ENCODE results near the gene R3HCC1L. TPM values are rescaled to one million over a fixed set of nuclear protein-coding genes. Genes with fewer than 3 reads are reported as not detected.

Gene R3HCC1L
- total and polyA plus RNA-seq, 10 of the 15 experiments (the other 5 are each of a cell fraction or from before 2014, with no cell fraction given) = 11.3 to 20.3 (median 15.3) TPM

- RAD21 ChIA-PET (ENCODE audit: unreplicated experiment) = interaction anchor here (1.0 kb wide), 1 partner anchor 204 kb away, joined by 3 read pairs; no protein-coding TSS in a partner anchor
- Histone ChIP-seq H3K79me2 (ENCODE audit: control insufficient read depth, insufficient read depth, low read length) (no peaks in the 10 kb centered on the region), H3K9ac (ENCODE audit: control insufficient read depth, insufficient read depth, low read length) (no peak overlapping the region), H3K4me1 (ENCODE audit: control insufficient read depth, insufficient read depth, low read length) (no peaks in the 10 kb centered on the region), H3K9me3 (replicated peaks; ENCODE audit: control insufficient read depth, insufficient read depth, low read length) (no peaks in the 10 kb centered on the region), H3K4me3 (no peak overlapping the region), H3K4me2 (ENCODE audit: control insufficient read depth, insufficient read depth) (no peak overlapping the region), H2AFZ (ENCODE audit: control insufficient read depth, low read depth, low read length) (no peak overlapping the region), H3K27ac (ENCODE audit: control insufficient read depth, insufficient read depth) (no peak overlapping the region), H4K20me1 (ENCODE audit: control insufficient read depth, insufficient read depth) (no peaks in the 10 kb centered on the region), H3K27me3 (replicated peaks in 1 of 2; ENCODE audit: control insufficient read depth in 2 of 2, insufficient read depth in 2 of 2, low read length in 1 of 2) (peaks cover 0 to 7% of the 10 kb centered on the region in 2 experiments; a peak in 2 of 4 replicates), H3K36me3 (ENCODE audit: control insufficient read depth in 2 of 2, insufficient read depth in 2 of 2, low read length in 1 of 2) (no peaks in the 10 kb centered on the region)
- POLR2A ChIA-PET = no interaction called here
- in situ Hi-C loops (cut with MboI) = no loop called here
- ATAC-seq = no peak
- intact Hi-C loops (cut with micrococcal nuclease; ENCODE audit: unreplicated experiment) = no loop called here
- DNase-seq (ENCODE audit: low read depth, low spot score) = no peak
- SMC1A ChIA-PET (ENCODE audit: uncharacterized antibody, unreplicated experiment) = interaction anchor here (1.5 kb wide), 1 partner anchor 50 kb away, joined by 5 read pairs; no protein-coding TSS in a partner anchor
- FAIRE-seq = no peak
- no TSS peak for BruUV-seq (replicated peaks)
- 62% methylated on average over 7 of the region's 7 CpGs for WGBS (ENCODE audit: insufficient coverage, insufficient replicate concordance, low lambda C conversion rate, missing lambda C conversion rate)
- CTCF ChIA-PET = interaction anchor here (0.6 to 1.7 kb wide), 5 partner anchors 33 to 1091 kb away, joined by 3 to 4 read pairs (median 3); no protein-coding TSS in a partner anchor
- TF ChIP-seq POU2F2 (IDR thresholded peaks at IDR 0.05; ENCODE audit: borderline replicate concordance, low read depth, low read length) (no peak), CTCF (IDR thresholded peaks at IDR 0.05 in 2 of 3, conservative IDR thresholded peaks at IDR 0.05 in 1 of 3; ENCODE audit: control insufficient read depth in 2 of 3, extremely low read depth in 1 of 3, insufficient read depth in 1 of 3, low read depth in 3 of 3, low read length in 3 of 3) (no peak), ZNF384 (IDR thresholded peaks at IDR 0.05; ENCODE audit: borderline replicate concordance, low read depth, low read length) (no peak), BHLHE40 (IDR thresholded peaks at IDR 0.05; ENCODE audit: borderline replicate concordance in 1 of 2, low read depth in 2 of 2, low read length in 1 of 2) (no peak), MEF2A (IDR thresholded peaks at IDR 0.05; ENCODE audit: insufficient read depth, low read depth, low read length) (no peak), ZNF622 (IDR thresholded peaks at IDR 0.05) (no peak), ATF3 (IDR thresholded peaks at IDR 0.05; ENCODE audit: borderline replicate concordance, extremely low read depth, low read depth, low read length) (no peak), RELA (IDR thresholded peaks at IDR 0.05; ENCODE audit: borderline replicate concordance, partially characterized antibody) (no peak), NFIC (IDR thresholded peaks at IDR 0.05; ENCODE audit: low read depth, low read length) (no peak), CBFB (IDR thresholded peaks at IDR 0.05; ENCODE audit: low read depth) (no peak), PAX8 (IDR thresholded peaks at IDR 0.05) (no peak), BCLAF1 (IDR thresholded peaks at IDR 0.05) (no peak), LARP7 (IDR thresholded peaks at IDR 0.05) (no peak), CUX1 (IDR thresholded peaks at IDR 0.05; ENCODE audit: insufficient replicate concordance, low read depth, low read length) (no peak)
Observed at GRCh38 chr10:98263088-98263487, 128.6 kb downstream of the R3HCC1L start.
